H9 (cell line): ENCODE measurements around the gene TOB2. TPM values are rescaled to one million over a fixed set of nuclear protein-coding genes. Genes with fewer than 3 reads are reported as not detected.
A peak's percentile ranks its signal among the peaks of the same experiment; 100 is the strongest.

ENCODE experiments used
- DNase-seq: peaks from one replicate; pipeline ENCODE4 v3.0.0-alpha.2; 2017
- H2AFZ ChIP-seq: one replicate; pipeline ENCODE4 v1.6.1; 2013; ENCODE audit warnings: mild to moderate bottlenecking, low read length, control low read depth, moderate library complexity
- H2AK5ac ChIP-seq: 2 replicates; pipeline ENCODE4 v1.6.1; 2013; ENCODE audit warnings: low read length, control low read depth, mixed read lengths; ENCODE audit not compliant: insufficient read length
- H2BK120ac ChIP-seq: one replicate; pipeline ENCODE4 v1.6.1; 2013; ENCODE audit warnings: low read depth, mild to moderate bottlenecking, low read length, control low read depth, inconsistent platforms; ENCODE audit not compliant: poor library complexity, severe bottlenecking
- H2BK12ac ChIP-seq: 2 replicates; pipeline ENCODE4 v1.6.1; 2013; ENCODE audit warnings: low read length, control low read depth, mixed read lengths, low read depth; ENCODE audit not compliant: insufficient read length
- H2BK15ac ChIP-seq: 2 replicates; pipeline ENCODE4 v1.6.1; 2013; ENCODE audit warnings: low read depth, low read length, control low read depth
- H2BK20ac ChIP-seq: one replicate; pipeline ENCODE4 v1.6.1; 2013; ENCODE audit warnings: low read depth, mild to moderate bottlenecking, low read length, control low read depth, inconsistent platforms; ENCODE audit not compliant: poor library complexity, severe bottlenecking
- H2BK5ac ChIP-seq: 2 replicates; pipeline ENCODE4 v1.6.1; 2013; ENCODE audit warnings: low read length, control low read depth, mixed read lengths; ENCODE audit not compliant: insufficient read length
- H3K14ac ChIP-seq: 2 replicates; pipeline ENCODE4 v1.6.1; 2013; ENCODE audit warnings: low read length, control low read depth; ENCODE audit not compliant: insufficient read depth
- H3K18ac ChIP-seq: 2 replicates; pipeline ENCODE4 v1.6.1; 2013; ENCODE audit warnings: low read depth, mild to moderate bottlenecking, mixed read lengths, low read length, control low read depth; ENCODE audit not compliant: insufficient read length
- H3K23ac ChIP-seq: 2 replicates; pipeline ENCODE4 v1.6.1; 2013; ENCODE audit warnings: low read length, control low read depth, mixed read lengths, low read depth; ENCODE audit not compliant: insufficient read length
- H3K23me2 ChIP-seq: 2 replicates; pipeline ENCODE4 v1.6.1; 2013; ENCODE audit warnings: low read depth, mild to moderate bottlenecking, mixed read lengths, low read length, control low read depth; ENCODE audit not compliant: insufficient read length, poor library complexity, severe bottlenecking
- H3K27ac ChIP-seq: 2 replicates; pipeline ENCODE4 v1.5.1; 2013; ENCODE audit warnings: low read length, control low read depth, mixed read lengths, low read depth; ENCODE audit not compliant: insufficient read length
- H3K27me3 ChIP-seq: 2 replicates; pipeline ENCODE4 v1.6.1; 2013; ENCODE audit warnings: low read length, control low read depth, inconsistent platforms; ENCODE audit not compliant: insufficient read depth
- H3K4ac ChIP-seq: 2 replicates; pipeline ENCODE4 v1.6.1; 2013; ENCODE audit warnings: low read depth, mild to moderate bottlenecking, control low read depth, inconsistent platforms, low read length, moderate library complexity
- H3K4me1 ChIP-seq: 2 replicates; pipeline ENCODE4 v1.6.1; 2013; ENCODE audit warnings: low read length, control low read depth, inconsistent platforms; ENCODE audit not compliant: insufficient read depth
- H3K4me2 ChIP-seq: 2 replicates; pipeline ENCODE4 v1.6.1; 2013; ENCODE audit warnings: low read length, control low read depth, mixed read lengths; ENCODE audit not compliant: insufficient read length, insufficient read depth
- H3K56ac ChIP-seq: 2 replicates; pipeline ENCODE4 v1.6.1; 2013; ENCODE audit warnings: low read depth, mild to moderate bottlenecking, mixed read lengths, low read length, control low read depth; ENCODE audit not compliant: insufficient read length
- H3K79me1 ChIP-seq: 2 replicates; pipeline ENCODE4 v1.6.1; 2013; ENCODE audit warnings: low read depth, mild to moderate bottlenecking, moderate library complexity, low read length, control low read depth, inconsistent platforms; ENCODE audit not compliant: insufficient read depth, poor library complexity, severe bottlenecking
- H3K79me2 ChIP-seq: 2 replicates; pipeline ENCODE4 v1.6.1; 2013; ENCODE audit warnings: low read length, control low read depth, inconsistent platforms; ENCODE audit not compliant: insufficient read depth
- H3K9ac ChIP-seq: 2 replicates; pipeline ENCODE4 v1.6.1; 2013; ENCODE audit warnings: low read length, control low read depth, mixed read lengths; ENCODE audit not compliant: insufficient read length; ENCODE audit errors: extremely low read depth
- H3K9me3 ChIP-seq: one replicate; pipeline ENCODE4 v1.6.1; 2013; ENCODE audit warnings: low read depth, low read length, inconsistent platforms; ENCODE audit not compliant: control insufficient read depth
- H3T11ph ChIP-seq: one replicate; pipeline ENCODE4 v1.6.1; 2013; ENCODE audit warnings: mild to moderate bottlenecking, low read length, control low read depth, inconsistent platforms
- H4K20me1 ChIP-seq: one replicate; pipeline ENCODE4 v1.6.1; 2013; ENCODE audit not compliant: control insufficient read depth, insufficient read length, insufficient read depth
- H4K5ac ChIP-seq: 2 replicates; pipeline ENCODE4 v1.6.1; 2013; ENCODE audit warnings: low read depth, mild to moderate bottlenecking, mixed read lengths, low read length, control low read depth; ENCODE audit not compliant: insufficient read length
- H4K8ac ChIP-seq: replicated peaks from 2 replicates; pipeline ENCODE4 v1.6.1; 2013; ENCODE audit warnings: low read length, control low read depth, mixed read lengths, low read depth; ENCODE audit not compliant: insufficient read length
- H4K91ac ChIP-seq: 2 replicates; pipeline ENCODE4 v1.6.1; 2013; ENCODE audit warnings: low read depth, mild to moderate bottlenecking, moderate library complexity, mixed read lengths, low read length, control low read depth; ENCODE audit not compliant: insufficient read length
- H3K27ac Mint-ChIP-seq, 3 experiments: 2 replicates in 2 of 3; 3 replicates in 1 of 3; pipeline ENCODE4 v1.8.0; 2020 to 2021; ENCODE audit warnings: mixed read lengths in 3 of 3, mild to moderate bottlenecking in 1 of 3, moderate library complexity in 1 of 3
- H3K27me3 Mint-ChIP-seq: 2 replicates; pipeline ENCODE4 v1.8.0; 2021; ENCODE audit warnings: low read depth, mild to moderate bottlenecking, moderate library complexity, mixed read lengths
- H3K36me3 Mint-ChIP-seq, 3 experiments: 2 replicates in 2 of 3; 3 replicates in 1 of 3; pipeline ENCODE4 v1.8.0; 2020 to 2021; ENCODE audit warnings: low read depth in 3 of 3, mixed read lengths in 3 of 3; ENCODE audit not compliant: insufficient read depth in 1 of 3
- H3K4me1 Mint-ChIP-seq, 2 experiments: 2 replicates each; pipeline ENCODE4 v1.8.0; 2020; ENCODE audit warnings: mixed read lengths in 2 of 2
- H3K4me3 Mint-ChIP-seq, 2 experiments: 2 replicates in 1 of 2; 3 replicates in 1 of 2; pipeline ENCODE4 v1.8.0; 2020 to 2021; ENCODE audit warnings: mild to moderate bottlenecking in 2 of 2, mixed read lengths in 2 of 2, moderate library complexity in 1 of 2
- H3K9me3 Mint-ChIP-seq, 2 experiments: 2 replicates in 1 of 2; 3 replicates in 1 of 2; pipeline ENCODE4 v1.8.0; 2020; ENCODE audit warnings: mild to moderate bottlenecking in 2 of 2, mixed read lengths in 2 of 2, moderate library complexity in 1 of 2
- CTCF ChIP-seq: fragments of 200-600 bp; sonication (generic); conservative IDR thresholded peaks from 3 replicates; pipeline ENCODE4 v1.8.0; 2021; ENCODE audit warnings: antibody characterized with exemption, mild to moderate bottlenecking
- WGBS: extraction: QIAGEN DNeasy Blood & Tissue Kit; methylation state at CpG from one replicate; pipeline ENCODE4 v1.1.7; 2013; ENCODE audit warnings: missing lambda C conversion rate, low lambda C conversion rate, mixed read lengths; ENCODE audit not compliant: insufficient read length; ENCODE audit errors: extremely low coverage; 5-methylcytosine and 5-hydroxymethylcytosine counted together
- total RNA-seq: library from RNA; stranded (reverse); gene quantifications from 2 replicates; pipeline ENCODE4 v1.2.1, GENCODE V29; 2021

The TOB2 gene
- total RNA-seq, 1 experiment from 2014 or later = 75.8 TPM

GRCh38 chr22:41488596-41489385 lies 42.2 kb upstream of the TOB2 start:
- Histone ChIP-seq H3K23me2 (no peaks in the 10 kb centered on the region), H2AFZ (no peak overlapping the region), H3K27me3 (no peaks in the 10 kb centered on the region), H3K9ac (no peak overlapping the region), H3K14ac (no peak overlapping the region; the same call in 1 of the 2 replicates), H3K4me1 (peaks cover 16% of the 10 kb centered on the region), H3T11ph (no peak overlapping the region), H3K79me2 (peaks cover 8% of the 10 kb centered on the region; the same call in 1 of the 2 replicates), H2BK20ac (no peak overlapping the region), H4K20me1 (no peaks in the 10 kb centered on the region), H3K9me3 (no peaks in the 10 kb centered on the region), H4K5ac (no peak overlapping the region), H3K27ac (peak overlapping the region; percentile 36), H3K79me1 (peaks cover 16% of the 10 kb centered on the region), H3K4me2 (peak overlapping the region; percentile 17), H2BK12ac (no peak overlapping the region), H2BK5ac (no peak overlapping the region), H3K56ac (no peak overlapping the region), H2BK120ac (no peak overlapping the region), H3K4ac (no peak overlapping the region), H3K18ac (peak overlapping the region; percentile 21), H4K91ac (no peak overlapping the region), H2BK15ac (no peak overlapping the region), H3K23ac (no peak overlapping the region), H2AK5ac (no peak overlapping the region), H4K8ac (no peak overlapping the region)
- Mint-ChIP-seq H3K27me3 (peaks cover 2% of the 10 kb centered on the region; the same call in 1 of the 2 replicates), H3K36me3 (no peaks in the 10 kb centered on the region; a peak in 2 of 7 replicates), H3K9me3 (no peaks in the 10 kb centered on the region), H3K27ac (peak overlapping the region in 1 of 3 experiments; percentile 80; a peak in 3 of 7 replicates), H3K4me1 (peaks cover 53 to 64% of the 10 kb centered on the region in 2 experiments), H3K4me3 (no peak overlapping the region)
- no peak for TF ChIP-seq CTCF
- no CpG with 5 or more reads among the region's 3 CpGs for WGBS
- no peak for DNase-seq
